ENCODE measurements around the gene FAM107B.
"Not testable (repeated sequence)": the region's sequence is repeated elsewhere in the genome, so short reads cannot be mapped to it uniquely, and the experiment has no call there.

The FAM107B gene

DNA sequence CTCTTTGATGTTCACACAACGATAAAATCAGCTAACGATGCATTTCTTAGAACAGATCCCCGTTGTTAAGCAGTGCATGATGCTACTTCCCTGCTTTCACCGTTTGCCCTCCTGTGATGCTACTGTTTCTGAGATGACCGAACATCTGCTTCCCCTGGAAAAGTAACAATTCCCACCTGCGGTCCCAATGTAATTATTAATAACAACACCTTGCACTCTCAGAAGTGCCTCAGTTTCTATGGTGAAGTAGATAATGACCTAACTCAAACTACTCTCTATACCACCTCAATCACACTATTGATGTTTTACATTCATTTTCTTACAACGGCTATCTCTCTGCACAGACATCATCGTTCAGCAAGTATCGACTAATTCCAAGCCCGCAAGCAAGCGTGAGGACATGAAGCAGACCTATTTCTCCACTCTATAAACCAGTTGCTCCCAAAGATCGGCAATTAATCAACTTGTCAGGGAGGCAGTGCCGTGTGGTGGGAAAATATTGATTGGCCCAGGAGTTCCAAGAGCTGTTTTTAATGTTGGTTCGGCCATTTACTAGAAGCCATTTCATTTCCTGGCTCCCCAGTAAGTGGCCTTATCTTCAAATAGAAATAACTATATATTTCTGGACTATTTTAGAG is 42.7 kb downstream of the FAM107B start:
- Histone ChIP-seq H3K4me1 (ENCODE audit: control insufficient read depth, insufficient read depth, low read length) (no peaks in the 10 kb centered on the region), H3K27me3 (ENCODE audit: control insufficient read depth, insufficient read depth, low read length) (no peaks in the 10 kb centered on the region), H3K27ac (ENCODE audit: low read depth, low read length) (no peak overlapping the region), H3K4me3 (ENCODE audit: low read depth, low read length) (no peak overlapping the region), H3K36me3 (ENCODE audit: control insufficient read depth, insufficient read depth, low read length) (no peaks in the 10 kb centered on the region), H3K9ac (ENCODE audit: low read depth, low read length) (no peak overlapping the region), H3K9me3 (ENCODE audit: control insufficient read depth, insufficient read depth, low read length) (no peaks in the 10 kb centered on the region)

- no peaks in the 10 kb centered on the region for H3K36me3 ChIP-seq (ENCODE audit: control insufficient read depth, insufficient read depth, low read length)
- H3K4me1 ChIP-seq (ENCODE audit: control insufficient read depth, insufficient read depth, low read length) = no peaks in the 10 kb centered on the region
- H3K27me3 ChIP-seq (ENCODE audit: control insufficient read depth, insufficient read depth, low read length) = no peaks in the 10 kb centered on the region
- H3K27ac ChIP-seq (ENCODE audit: low read depth, low read length) = no peak overlapping the region
- H3K4me3 ChIP-seq (ENCODE audit: low read depth, low read length) = no peak overlapping the region
- no peak overlapping the region for H3K9ac ChIP-seq (ENCODE audit: low read depth, low read length)
- no peaks in the 10 kb centered on the region for H3K9me3 ChIP-seq (ENCODE audit: control insufficient read depth, insufficient read depth, low read length)
Measured at GRCh38 chr10:14728346-14728745, 46.4 kb downstream of the FAM107B start.

DNA sequence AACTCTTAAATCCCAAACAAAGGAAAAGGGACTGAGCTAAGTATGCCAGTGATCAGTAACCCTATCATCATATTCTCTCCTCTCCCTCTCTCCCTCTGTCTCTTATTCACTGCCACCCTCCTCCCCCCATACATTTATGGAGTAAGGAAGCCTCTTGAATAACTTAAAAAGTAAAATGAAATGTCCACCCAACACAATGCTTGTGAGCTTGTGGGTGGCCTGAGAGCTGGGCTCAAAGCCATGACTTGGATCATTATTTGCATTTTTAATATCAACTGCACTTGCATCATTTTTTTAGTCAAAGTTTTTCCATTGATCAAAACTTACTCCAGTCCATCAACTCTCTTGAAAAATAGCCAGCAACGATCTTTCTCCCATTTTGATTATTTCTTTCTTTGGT is 46.8 kb downstream of the FAM107B start:
- H3K9ac ChIP-seq (ENCODE audit: low read depth, low read length) = no peak overlapping the region
- no peak overlapping the region for H3K27ac ChIP-seq (ENCODE audit: low read depth, low read length)
- H3K4me1 ChIP-seq (ENCODE audit: control insufficient read depth, insufficient read depth, low read length) = no peaks in the 10 kb centered on the region
- no peak overlapping the region for H3K4me3 ChIP-seq (ENCODE audit: low read depth, low read length)
- H3K27me3 ChIP-seq (ENCODE audit: control insufficient read depth, insufficient read depth, low read length) = no peaks in the 10 kb centered on the region
- no peaks in the 10 kb centered on the region for H3K9me3 ChIP-seq (ENCODE audit: control insufficient read depth, insufficient read depth, low read length)
- no peaks in the 10 kb centered on the region for H3K36me3 ChIP-seq (ENCODE audit: control insufficient read depth, insufficient read depth, low read length)

GRCh38 chr10:14727465-14727864 is 47.2 kb downstream of the FAM107B start:
- Histone ChIP-seq H3K4me1 (ENCODE audit: control insufficient read depth, insufficient read depth, low read length) (no peaks in the 10 kb centered on the region), H3K36me3 (ENCODE audit: control insufficient read depth, insufficient read depth, low read length) (no peaks in the 10 kb centered on the region), H3K9ac (ENCODE audit: low read depth, low read length) (no peak overlapping the region), H3K4me3 (ENCODE audit: low read depth, low read length) (no peak overlapping the region), H3K27me3 (ENCODE audit: control insufficient read depth, insufficient read depth, low read length) (no peaks in the 10 kb centered on the region), H3K27ac (ENCODE audit: low read depth, low read length) (no peak overlapping the region), H3K9me3 (ENCODE audit: control insufficient read depth, insufficient read depth, low read length) (no peaks in the 10 kb centered on the region)

DNA sequence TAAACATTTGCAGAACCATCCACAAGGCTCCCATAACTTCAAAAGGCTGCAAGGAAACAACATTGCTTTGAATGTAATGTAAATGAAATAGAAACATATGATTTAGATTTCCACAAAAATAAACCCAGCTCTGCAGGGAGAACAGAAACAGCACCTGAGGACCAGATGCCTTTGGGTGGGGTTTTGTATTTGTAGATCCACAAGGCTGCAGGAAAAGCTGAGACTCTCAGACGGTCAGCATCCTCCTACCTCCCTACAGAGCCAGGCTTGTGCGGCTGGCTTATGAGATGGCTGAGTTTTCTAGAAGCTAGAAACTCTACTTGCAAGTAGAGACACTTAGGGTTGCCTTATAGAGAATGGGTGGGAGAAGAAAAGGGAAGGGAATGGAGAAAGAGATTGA is 49.8 kb downstream of the FAM107B start:
- H3K36me3 ChIP-seq (ENCODE audit: control insufficient read depth, insufficient read depth, low read length) = no peaks in the 10 kb centered on the region
- H3K9me3 ChIP-seq (ENCODE audit: control insufficient read depth, insufficient read depth, low read length) = no peaks in the 10 kb centered on the region
- no peak overlapping the region for H3K4me3 ChIP-seq (ENCODE audit: low read depth, low read length)
- no peaks in the 10 kb centered on the region for H3K4me1 ChIP-seq (ENCODE audit: control insufficient read depth, insufficient read depth, low read length)
- no peaks in the 10 kb centered on the region for H3K27me3 ChIP-seq (ENCODE audit: control insufficient read depth, insufficient read depth, low read length)
- no peak overlapping the region for H3K9ac ChIP-seq (ENCODE audit: low read depth, low read length)
- no peak overlapping the region for H3K27ac ChIP-seq (ENCODE audit: low read depth, low read length)

GRCh38 chr10:14723052-14723689 is 51.5 kb downstream of the FAM107B start:
- H3K9ac ChIP-seq (ENCODE audit: low read depth, low read length) = no peak overlapping the region
- no peaks in the 10 kb centered on the region for H3K36me3 ChIP-seq (ENCODE audit: control insufficient read depth, insufficient read depth, low read length)
- H3K27me3 ChIP-seq (ENCODE audit: control insufficient read depth, insufficient read depth, low read length) = no peaks in the 10 kb centered on the region
- no peak overlapping the region for H3K27ac ChIP-seq (ENCODE audit: low read depth, low read length)
- H3K9me3 ChIP-seq (ENCODE audit: control insufficient read depth, insufficient read depth, low read length) = no peaks in the 10 kb centered on the region
- no peak overlapping the region for H3K4me3 ChIP-seq (ENCODE audit: low read depth, low read length)
- H3K4me1 ChIP-seq (ENCODE audit: control insufficient read depth, insufficient read depth, low read length) = no peaks in the 10 kb centered on the region

DNA sequence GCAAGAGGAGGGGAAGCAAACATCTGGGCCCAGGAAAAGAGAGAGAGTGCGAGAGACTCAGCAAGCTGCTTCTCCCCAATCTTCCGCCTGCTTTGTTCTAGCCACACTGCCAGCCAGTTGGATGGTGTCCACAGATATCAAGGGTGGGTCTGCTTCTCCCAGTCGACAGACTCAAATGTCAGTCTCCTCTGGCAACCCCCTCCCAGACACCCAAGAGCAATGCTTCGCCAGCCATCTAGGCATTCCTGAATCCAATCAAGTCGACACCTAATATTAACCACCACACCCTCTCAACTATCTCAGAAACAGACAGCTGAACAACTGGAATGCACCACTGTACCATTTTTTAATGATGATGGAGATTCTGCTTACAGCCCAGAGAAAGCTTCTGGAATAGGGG is 57.1 kb downstream of the FAM107B start:
- Histone ChIP-seq H3K4me3 (ENCODE audit: low read depth, low read length) (no peak overlapping the region), H3K36me3 (ENCODE audit: control insufficient read depth, insufficient read depth, low read length) (no peaks in the 10 kb centered on the region), H3K27ac (ENCODE audit: low read depth, low read length) (no peak overlapping the region), H3K9me3 (ENCODE audit: control insufficient read depth, insufficient read depth, low read length) (no peaks in the 10 kb centered on the region), H3K9ac (ENCODE audit: low read depth, low read length) (no peak overlapping the region), H3K27me3 (ENCODE audit: control insufficient read depth, insufficient read depth, low read length) (no peaks in the 10 kb centered on the region), H3K4me1 (ENCODE audit: control insufficient read depth, insufficient read depth, low read length) (no peaks in the 10 kb centered on the region)

DNA sequence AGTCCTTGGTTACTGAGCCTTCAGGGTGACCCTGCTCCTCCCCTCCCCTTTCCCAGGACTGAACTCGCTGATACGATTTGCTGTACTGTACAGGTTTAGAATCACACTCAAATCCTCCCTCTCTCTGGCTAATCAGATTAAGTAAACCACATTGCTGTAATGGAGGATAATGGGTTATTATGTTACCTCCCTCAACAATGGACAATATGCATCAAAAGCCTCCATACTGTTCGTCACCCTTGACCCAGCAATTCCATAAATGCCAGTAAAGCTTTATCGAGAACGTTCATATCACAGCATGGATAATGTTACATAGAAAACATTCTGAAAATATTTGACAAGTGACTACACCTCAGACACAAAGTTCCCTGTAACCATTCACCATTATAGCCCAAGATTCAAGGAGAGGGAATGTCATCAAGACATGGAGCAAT is 61.7 kb downstream of the FAM107B start:
- H3K9ac ChIP-seq (ENCODE audit: low read depth, low read length) = no peak overlapping the region
- H3K27ac ChIP-seq (ENCODE audit: low read depth, low read length) = no peak overlapping the region
- H3K36me3 ChIP-seq (ENCODE audit: control insufficient read depth, insufficient read depth, low read length) = no peaks in the 10 kb centered on the region
- H3K4me1 ChIP-seq (ENCODE audit: control insufficient read depth, insufficient read depth, low read length) = no peaks in the 10 kb centered on the region
- H3K9me3 ChIP-seq (ENCODE audit: control insufficient read depth, insufficient read depth, low read length) = peaks cover 7% of the 10 kb centered on the region; the same call in 1 of the 2 replicates
- no peaks in the 10 kb centered on the region for H3K27me3 ChIP-seq (ENCODE audit: control insufficient read depth, insufficient read depth, low read length)
- no peak overlapping the region for H3K4me3 ChIP-seq (ENCODE audit: low read depth, low read length)

DNA sequence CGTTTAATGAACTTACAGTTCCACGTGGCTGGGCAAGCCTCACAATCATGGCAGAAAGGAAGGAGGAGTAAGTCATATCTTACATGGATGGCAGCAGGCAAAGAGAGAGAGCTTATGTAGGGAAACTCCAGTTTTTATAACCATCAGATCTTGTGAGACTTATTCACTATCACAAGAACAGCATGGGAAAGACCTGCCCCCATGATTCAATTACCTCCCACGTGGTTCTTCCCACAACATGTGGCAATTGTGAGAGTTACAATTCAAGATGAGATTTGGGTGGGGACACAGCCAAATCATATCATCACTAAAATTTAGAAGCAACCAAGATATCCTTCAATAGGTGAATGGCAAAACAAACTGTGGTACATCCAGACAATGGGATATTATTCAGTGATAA is 65.4 kb downstream of the FAM107B start:
- not testable (repeated sequence) for H3K9me3 ChIP-seq (ENCODE audit: control insufficient read depth, insufficient read depth, low read length); H3K9ac ChIP-seq (ENCODE audit: low read depth, low read length); H3K4me3 ChIP-seq (ENCODE audit: low read depth, low read length); H3K4me1 ChIP-seq (ENCODE audit: control insufficient read depth, insufficient read depth, low read length); H3K27me3 ChIP-seq (ENCODE audit: control insufficient read depth, insufficient read depth, low read length); H3K36me3 ChIP-seq (ENCODE audit: control insufficient read depth, insufficient read depth, low read length)
- H3K27ac ChIP-seq (ENCODE audit: low read depth, low read length) = peak overlapping the region; percentile 50

- Histone ChIP-seq H3K27ac (ENCODE audit: low read depth, low read length) (no peak overlapping the region), H3K4me3 (ENCODE audit: low read depth, low read length) (no peak overlapping the region), H3K27me3 (ENCODE audit: control insufficient read depth, insufficient read depth, low read length) (no peaks in the 10 kb centered on the region), H3K4me1 (ENCODE audit: control insufficient read depth, insufficient read depth, low read length) (peaks cover 7% of the 10 kb centered on the region; the same call in 1 of the 2 replicates), H3K9me3 (ENCODE audit: control insufficient read depth, insufficient read depth, low read length) (peaks cover 7% of the 10 kb centered on the region; the same call in 1 of the 2 replicates), H3K36me3 (ENCODE audit: control insufficient read depth, insufficient read depth, low read length) (no peaks in the 10 kb centered on the region), H3K9ac (ENCODE audit: low read depth, low read length) (no peak overlapping the region)
Measured at GRCh38 chr10:14707481-14707880, 67.2 kb downstream of the FAM107B start.

GRCh38 chr10:14705548-14706230 is 69.0 kb downstream of the FAM107B start:
- Histone ChIP-seq H3K9me3 (ENCODE audit: control insufficient read depth, insufficient read depth, low read length) (peaks cover 7% of the 10 kb centered on the region; the same call in 1 of the 2 replicates), H3K27ac (ENCODE audit: low read depth, low read length) (no peak overlapping the region), H3K27me3 (ENCODE audit: control insufficient read depth, insufficient read depth, low read length) (no peaks in the 10 kb centered on the region), H3K4me1 (ENCODE audit: control insufficient read depth, insufficient read depth, low read length) (peaks cover 7% of the 10 kb centered on the region; the same call in 1 of the 2 replicates), H3K9ac (ENCODE audit: low read depth, low read length) (no peak overlapping the region), H3K4me3 (ENCODE audit: low read depth, low read length) (no peak overlapping the region), H3K36me3 (ENCODE audit: control insufficient read depth, insufficient read depth, low read length) (no peaks in the 10 kb centered on the region)
